ENCODE data around the gene IPO13. TPM values are rescaled to one million over a fixed set of nuclear protein-coding genes. Genes with fewer than 3 reads are reported as not detected.

The IPO13 gene
- polyA plus RNA-seq, 3 donors: 10.1 to 20.4 (median 10.6) TPM

DNA sequence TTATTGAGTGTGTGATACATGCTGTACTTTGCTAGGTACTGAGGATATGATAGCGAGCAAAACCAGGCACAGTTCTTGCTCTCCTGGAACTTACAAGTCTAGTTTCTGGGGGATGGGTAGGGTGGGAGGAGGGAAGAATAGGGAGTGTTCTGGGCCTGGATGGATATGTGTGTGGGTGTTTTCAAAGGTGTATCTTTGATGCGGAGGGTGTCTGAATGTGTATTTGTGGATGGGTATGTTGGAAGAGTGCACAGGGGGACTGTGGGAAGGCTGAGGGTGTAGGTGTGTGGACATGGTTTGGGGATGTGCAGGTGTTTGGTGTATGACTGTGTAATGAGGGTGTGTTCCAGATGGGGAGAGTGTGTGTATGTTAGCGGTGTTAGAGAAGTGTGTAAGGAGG lies 18.6 kb downstream of the IPO13 start:
- intact Hi-C loops (cut with micrococcal nuclease): no loop called here
- H3K36me3 ChIP-seq (replicated peaks in 1 of 2; ENCODE audit: control insufficient read depth in 1 of 2, insufficient read depth in 2 of 2, low read length in 2 of 2): peaks cover 23 to 61% of the 10 kb centered on the region in 2 donors
- TF ChIP-seq, protein P1, sequence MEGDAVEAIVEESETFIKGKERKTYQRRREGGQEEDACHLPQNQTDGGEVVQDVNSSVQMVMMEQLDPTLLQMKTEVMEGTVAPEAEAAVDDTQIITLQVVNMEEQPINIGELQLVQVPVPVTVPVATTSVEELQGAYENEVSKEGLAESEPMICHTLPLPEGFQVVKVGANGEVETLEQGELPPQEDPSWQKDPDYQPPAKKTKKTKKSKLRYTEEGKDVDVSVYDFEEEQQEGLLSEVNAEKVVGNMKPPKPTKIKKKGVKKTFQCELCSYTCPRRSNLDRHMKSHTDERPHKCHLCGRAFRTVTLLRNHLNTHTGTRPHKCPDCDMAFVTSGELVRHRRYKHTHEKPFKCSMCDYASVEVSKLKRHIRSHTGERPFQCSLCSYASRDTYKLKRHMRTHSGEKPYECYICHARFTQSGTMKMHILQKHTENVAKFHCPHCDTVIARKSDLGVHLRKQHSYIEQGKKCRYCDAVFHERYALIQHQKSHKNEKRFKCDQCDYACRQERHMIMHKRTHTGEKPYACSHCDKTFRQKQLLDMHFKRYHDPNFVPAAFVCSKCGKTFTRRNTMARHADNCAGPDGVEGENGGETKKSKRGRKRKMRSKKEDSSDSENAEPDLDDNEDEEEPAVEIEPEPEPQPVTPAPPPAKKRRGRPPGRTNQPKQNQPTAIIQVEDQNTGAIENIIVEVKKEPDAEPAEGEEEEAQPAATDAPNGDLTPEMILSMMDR (IDR thresholded peaks at IDR 0.05): no peak
- H3K9me3 Mint-ChIP-seq: peaks cover 0 to 2% (median 0%) of the 10 kb centered on the region in 7 donors
- H3K4me1 Mint-ChIP-seq: peaks cover 9% of the 10 kb centered on the region
- no peak overlapping the region for H3K27ac Mint-ChIP-seq
- no peak overlapping the region for H3K4me3 Mint-ChIP-seq
- 98% methylated on average over 3 of the region's 3 CpGs for WGBS (ENCODE audit: insufficient coverage)
- H3K27me3 Mint-ChIP-seq (ENCODE audit: low read depth in 3 of 3): peaks cover 0 to 1% (median 0%) of the 10 kb centered on the region in 3 donors
- H3K27me3 ChIP-seq (ENCODE audit: control insufficient read depth in 2 of 2, insufficient read depth in 2 of 2, low read length in 2 of 2): no peaks in the 10 kb centered on the region
- no peak overlapping the region for H3K4me3 ChIP-seq (replicated peaks in 1 of 3; ENCODE audit: low read depth in 2 of 3, low read length in 3 of 3)
- H3K4me1 ChIP-seq (ENCODE audit: control insufficient read depth in 1 of 2, insufficient read depth in 2 of 2, low read length in 2 of 2): peaks cover 26 to 31% of the 10 kb centered on the region in 2 donors
- H2AFZ ChIP-seq (ENCODE audit: insufficient read depth, low read depth, low read length, poor library complexity, severe bottlenecking): no peak overlapping the region
- H3K4me2 ChIP-seq (replicated peaks; ENCODE audit: extremely low read depth, low read length, poor library complexity, severe bottlenecking): no peak overlapping the region
- no peaks in the 10 kb centered on the region for H4K20me1 ChIP-seq (ENCODE audit: insufficient read depth, low read length)
- no peak overlapping the region for H3K9ac ChIP-seq (ENCODE audit: insufficient read depth, low read length, poor library complexity, severe bottlenecking)
- no peaks in the 10 kb centered on the region for H3K9me3 ChIP-seq (replicated peaks in 1 of 2; ENCODE audit: control insufficient read depth in 1 of 2, insufficient read depth in 1 of 2, low read length in 2 of 2)
- H3K27ac ChIP-seq (ENCODE audit: low read depth in 1 of 2, low read length in 2 of 2): no peak overlapping the region
- DNase-seq: no peak
- peaks cover 28 to 38% of the 10 kb centered on the region in 2 donors for H3K36me3 Mint-ChIP-seq
- H3K79me2 ChIP-seq (ENCODE audit: insufficient read depth, low read length): peaks cover 4% of the 10 kb centered on the region

DNA sequence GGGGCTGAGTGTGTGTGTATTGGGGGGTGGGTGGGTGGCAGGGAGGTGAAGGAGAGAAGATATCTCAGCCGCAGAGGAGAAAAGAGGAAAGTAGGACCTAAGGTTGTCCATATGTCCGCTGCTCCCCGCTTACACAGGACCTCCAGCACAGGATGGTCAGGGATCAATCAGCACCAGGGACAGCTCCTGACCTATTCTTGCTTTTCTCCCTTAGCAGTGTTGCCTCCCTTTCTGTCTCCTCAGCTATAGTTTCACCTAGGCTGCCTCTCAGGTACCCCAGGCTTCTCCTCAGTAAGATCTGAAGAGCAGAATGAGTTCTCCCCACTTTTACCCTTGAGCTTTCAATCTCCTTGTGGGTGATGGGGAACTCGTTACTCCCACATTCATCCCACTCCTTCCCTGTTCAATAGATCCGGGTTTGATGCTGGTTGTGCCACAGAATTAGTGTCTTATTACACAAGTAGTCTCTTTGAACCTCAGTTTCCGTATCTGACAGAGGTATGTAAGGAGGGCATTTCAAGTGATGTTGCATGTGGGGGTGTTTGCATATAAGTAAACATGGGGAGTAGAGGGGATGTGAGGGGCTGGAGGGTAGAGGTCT lies 21.7 kb downstream of the IPO13 start:
- 91% methylated on average over 2 of the region's 6 CpGs for WGBS (ENCODE audit: insufficient coverage)
- Histone ChIP-seq H3K27ac (ENCODE audit: low read depth in 1 of 2, low read length in 2 of 2) (no peak overlapping the region), H4K20me1 (ENCODE audit: insufficient read depth, low read length) (no peaks in the 10 kb centered on the region), H3K27me3 (ENCODE audit: control insufficient read depth in 2 of 2, insufficient read depth in 2 of 2, low read length in 2 of 2) (no peaks in the 10 kb centered on the region), H3K4me2 (replicated peaks; ENCODE audit: extremely low read depth, low read length, poor library complexity, severe bottlenecking) (no peak overlapping the region), H3K9me3 (replicated peaks in 1 of 2; ENCODE audit: control insufficient read depth in 1 of 2, insufficient read depth in 1 of 2, low read length in 2 of 2) (no peaks in the 10 kb centered on the region), H3K4me3 (replicated peaks in 1 of 3; ENCODE audit: low read depth in 2 of 3, low read length in 3 of 3) (no peak overlapping the region), H3K4me1 (ENCODE audit: control insufficient read depth in 1 of 2, insufficient read depth in 2 of 2, low read length in 2 of 2) (peaks cover 24 to 31% of the 10 kb centered on the region in 2 donors), H3K9ac (ENCODE audit: insufficient read depth, low read length, poor library complexity, severe bottlenecking) (no peak overlapping the region), H2AFZ (ENCODE audit: insufficient read depth, low read depth, low read length, poor library complexity, severe bottlenecking) (no peak overlapping the region), H3K36me3 (replicated peaks in 1 of 2; ENCODE audit: control insufficient read depth in 1 of 2, insufficient read depth in 2 of 2, low read length in 2 of 2) (peaks cover 6 to 42% of the 10 kb centered on the region in 2 donors), H3K79me2 (ENCODE audit: insufficient read depth, low read length) (peaks cover 13% of the 10 kb centered on the region)
- Mint-ChIP-seq H3K4me3 (no peak overlapping the region), H3K9me3 (no peaks in the 10 kb centered on the region), H3K4me1 (peaks cover 16% of the 10 kb centered on the region), H3K27ac (no peak overlapping the region), H3K27me3 (ENCODE audit: low read depth in 3 of 3) (peaks cover 0 to 1% (median 0%) of the 10 kb centered on the region in 3 donors), H3K36me3 (peaks cover 26 to 29% of the 10 kb centered on the region in 2 donors)
- intact Hi-C loops (cut with micrococcal nuclease): no loop called here
- DNase-seq: no peak
- TF ChIP-seq, protein P1 (IDR thresholded peaks at IDR 0.05): no peak

Measured in CD14-positive monocyte (primary cell).